Measurements from ENCODE around the gene INO80E. TPM values are rescaled to one million over a fixed set of nuclear protein-coding genes. Genes with fewer than 3 reads are reported as not detected.

INO80E gene
- total RNA-seq, 4 donors from 2014 or later, result 46.6 to 85.8 (median 75.9) TPM

DNA sequence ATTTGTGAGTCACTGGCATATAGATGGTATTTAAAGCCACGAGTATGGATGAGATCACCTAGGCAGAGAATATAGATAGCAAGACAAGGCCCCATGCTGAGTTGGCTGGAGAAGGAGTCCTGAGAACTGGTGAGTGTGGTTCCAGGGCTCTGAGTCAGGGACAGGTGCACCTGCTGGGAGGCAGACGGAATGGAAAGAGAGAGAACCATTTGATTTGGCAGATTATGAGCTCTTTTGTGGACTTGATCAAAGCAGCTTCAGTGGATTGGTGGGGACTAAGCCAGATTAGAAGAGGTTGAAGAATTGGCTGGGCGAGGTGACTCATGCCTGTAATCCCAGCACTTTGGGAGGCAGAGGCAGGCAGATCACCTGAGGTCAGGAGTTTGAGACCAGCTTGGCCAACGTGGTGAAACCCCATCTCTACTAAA, 22.7 kb downstream of the INO80E start:
- no peaks in the 10 kb centered on the region for H3K27me3 ChIP-seq
- TF ChIP-seq, protein P1, sequence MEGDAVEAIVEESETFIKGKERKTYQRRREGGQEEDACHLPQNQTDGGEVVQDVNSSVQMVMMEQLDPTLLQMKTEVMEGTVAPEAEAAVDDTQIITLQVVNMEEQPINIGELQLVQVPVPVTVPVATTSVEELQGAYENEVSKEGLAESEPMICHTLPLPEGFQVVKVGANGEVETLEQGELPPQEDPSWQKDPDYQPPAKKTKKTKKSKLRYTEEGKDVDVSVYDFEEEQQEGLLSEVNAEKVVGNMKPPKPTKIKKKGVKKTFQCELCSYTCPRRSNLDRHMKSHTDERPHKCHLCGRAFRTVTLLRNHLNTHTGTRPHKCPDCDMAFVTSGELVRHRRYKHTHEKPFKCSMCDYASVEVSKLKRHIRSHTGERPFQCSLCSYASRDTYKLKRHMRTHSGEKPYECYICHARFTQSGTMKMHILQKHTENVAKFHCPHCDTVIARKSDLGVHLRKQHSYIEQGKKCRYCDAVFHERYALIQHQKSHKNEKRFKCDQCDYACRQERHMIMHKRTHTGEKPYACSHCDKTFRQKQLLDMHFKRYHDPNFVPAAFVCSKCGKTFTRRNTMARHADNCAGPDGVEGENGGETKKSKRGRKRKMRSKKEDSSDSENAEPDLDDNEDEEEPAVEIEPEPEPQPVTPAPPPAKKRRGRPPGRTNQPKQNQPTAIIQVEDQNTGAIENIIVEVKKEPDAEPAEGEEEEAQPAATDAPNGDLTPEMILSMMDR (IDR thresholded peaks at IDR 0.05), result no peak
- TF ChIP-seq POLR2A (IDR thresholded peaks at IDR 0.05), result no peak

DNA sequence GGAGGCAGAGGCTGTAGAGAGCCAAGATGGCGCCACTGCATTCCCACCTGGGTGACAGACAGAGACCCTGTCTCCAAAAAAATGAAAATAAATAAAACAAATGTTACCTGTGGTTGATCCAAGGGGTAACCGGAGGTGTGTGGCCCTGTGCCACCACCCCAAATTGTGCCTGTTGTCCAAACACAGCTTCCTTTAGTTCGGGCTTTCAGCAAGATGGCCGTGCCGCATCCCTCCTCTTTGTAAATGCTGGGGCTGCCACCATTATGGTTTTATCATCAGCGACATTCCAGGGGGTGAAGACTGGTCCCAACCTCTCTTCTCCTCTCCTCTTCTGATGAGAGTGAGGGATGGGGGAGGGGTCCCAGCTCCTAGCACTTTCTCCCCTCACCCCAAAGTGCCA, 26.8 kb downstream of the INO80E start, which contains the start of gene C16orf92:
TSS of gene C16orf92 (plus strand) at position 312 of the 400 bp plus-strand sequence. CDS start 143 bp downstream, outside the sequence.
- Histone ChIP-seq H3K9me3 (no peaks in the 10 kb centered on the region), H3K27me3 (peaks cover 0 to 4% of the 10 kb centered on the region in 2 donors), H3K27ac (no peak within 1 kb of the TSS), H3K4me3 (no peak within 1 kb of the TSS), H3K4me1 (peaks cover 0 to 9% (median 4%) of the 10 kb centered on the region in 4 donors), H3K36me3 (no peaks in the 10 kb centered on the region)
- DNase-seq, result no peak
- no peak for TF ChIP-seq POLR2A (IDR thresholded peaks at IDR 0.05)
- TF ChIP-seq, protein P1 (IDR thresholded peaks at IDR 0.05), result no peak

More for the DNA sequence above, 22.7 kb downstream of the INO80E start:
- Histone ChIP-seq H3K4me3 (no peak overlapping the region), H3K4me1 (peaks cover 0 to 9% (median 4%) of the 10 kb centered on the region in 4 donors), H3K36me3 (no peaks in the 10 kb centered on the region), H3K27ac (no peak overlapping the region), H3K9me3 (no peaks in the 10 kb centered on the region)
- no peak for DNase-seq

DNA sequence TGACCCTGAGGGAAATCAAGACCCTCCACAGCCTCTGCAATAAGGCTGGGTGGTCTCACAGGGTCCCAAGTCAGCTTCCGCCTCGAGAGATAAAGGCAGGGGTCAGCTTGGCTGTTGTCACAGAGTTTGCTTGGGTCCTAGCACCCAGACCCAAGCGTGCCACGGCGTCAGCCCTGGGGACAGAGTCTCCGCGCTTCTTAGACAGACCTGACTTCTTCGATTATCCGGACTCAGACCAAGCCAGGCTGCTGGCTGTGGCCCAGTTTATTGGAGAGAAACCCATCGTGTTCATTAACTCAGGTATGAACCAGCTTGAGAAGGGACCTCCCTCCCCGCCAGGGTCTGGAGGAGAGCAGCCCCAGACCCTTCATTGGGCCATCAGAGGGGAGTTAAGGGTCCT, 27.5 kb downstream of the INO80E start:
- DNase-seq, result no peak
- H3K4me1 ChIP-seq, result peaks cover 0 to 9% (median 4%) of the 10 kb centered on the region in 4 donors
- no peaks in the 10 kb centered on the region for H3K36me3 ChIP-seq
- H3K4me3 ChIP-seq, result no peak overlapping the region
- no peaks in the 10 kb centered on the region for H3K9me3 ChIP-seq
- H3K27ac ChIP-seq, result no peak overlapping the region
- no peak for TF ChIP-seq POLR2A (IDR thresholded peaks at IDR 0.05)
- TF ChIP-seq, protein P1 (IDR thresholded peaks at IDR 0.05), result no peak
- peaks cover 0 to 4% of the 10 kb centered on the region in 2 donors for H3K27me3 ChIP-seq

DNA sequence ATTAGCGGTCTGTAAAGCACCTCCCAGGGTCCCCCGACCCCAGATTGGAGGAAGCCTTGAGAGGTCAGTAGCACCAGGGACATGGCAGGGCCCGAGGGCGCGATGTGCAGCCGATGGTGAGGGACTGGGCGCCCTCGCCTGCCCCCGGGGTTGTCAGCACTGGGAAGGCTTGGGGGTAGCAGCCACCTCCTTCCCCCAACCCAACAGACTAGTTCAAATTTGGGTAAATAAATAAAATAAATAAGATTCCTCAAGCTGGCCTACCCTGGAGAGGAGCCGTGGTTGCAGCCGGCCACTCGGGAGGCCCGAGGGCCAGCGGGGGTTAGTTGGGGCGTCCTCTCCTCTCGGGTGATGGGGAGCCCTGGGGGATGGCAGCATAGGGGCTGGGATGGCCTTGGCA, 28.4 kb downstream of the INO80E start:
- DNase-seq, result no peak
- H3K4me1 ChIP-seq, result peaks cover 0 to 9% (median 4%) of the 10 kb centered on the region in 4 donors
- no peak overlapping the region for H3K4me3 ChIP-seq
- peaks cover 0 to 4% of the 10 kb centered on the region in 2 donors for H3K27me3 ChIP-seq
- TF ChIP-seq, protein P1 (IDR thresholded peaks at IDR 0.05), result no peak
- no peak for TF ChIP-seq POLR2A (IDR thresholded peaks at IDR 0.05)
- no peaks in the 10 kb centered on the region for H3K9me3 ChIP-seq
- no peaks in the 10 kb centered on the region for H3K36me3 ChIP-seq
- H3K27ac ChIP-seq, result no peak overlapping the region

DNA sequence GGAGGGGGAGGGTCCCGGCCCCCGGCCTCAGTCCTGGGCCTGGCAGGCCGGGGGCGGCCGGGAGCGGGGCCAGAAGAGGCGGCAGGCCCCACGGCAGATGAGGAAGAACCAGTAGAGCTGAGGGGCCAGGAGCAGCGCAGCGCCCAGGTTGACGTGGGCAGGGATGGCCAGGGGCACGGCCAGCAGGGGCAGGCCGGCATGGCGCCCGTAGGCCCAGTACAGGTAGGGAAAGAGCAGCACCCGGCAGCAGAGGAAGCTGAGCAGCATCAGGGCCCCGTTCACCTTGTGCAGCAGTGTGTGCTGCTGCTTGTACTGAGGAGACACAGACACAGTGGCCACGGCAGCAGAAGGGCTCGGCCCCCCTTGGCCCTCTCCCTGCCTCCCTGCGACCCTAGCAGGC, 29.1 kb downstream of the INO80E start:
- H3K36me3 ChIP-seq, result no peaks in the 10 kb centered on the region
- no peak for DNase-seq
- H3K27ac ChIP-seq, result no peak overlapping the region
- peaks cover 0 to 9% of the 10 kb centered on the region in 2 donors for H3K27me3 ChIP-seq
- peaks cover 0 to 9% (median 4%) of the 10 kb centered on the region in 4 donors for H3K4me1 ChIP-seq
- H3K9me3 ChIP-seq, result no peaks in the 10 kb centered on the region
- TF ChIP-seq POLR2A (IDR thresholded peaks at IDR 0.05), result no peak
- TF ChIP-seq, protein P1 (IDR thresholded peaks at IDR 0.05), result no peak
- no peak overlapping the region for H3K4me3 ChIP-seq
